K562 (cell line): ENCODE data around the gene CAMSAP2. TPM values are rescaled to one million over a fixed set of nuclear protein-coding genes. Genes with fewer than 3 reads are reported as not detected.

Experiments used
- ETV6 ChIP-seq, 3 experiments: fragments of 150-350 bp in 1 of 3; sonication (generic) in 1 of 3; formaldehyde crosslinking in 1 of 3; IDR thresholded peaks; 2 replicates each; pipeline versions ENCODE4 v1.6.1 to v1.8.0; 2014 to 2022; ENCODE audit warnings: borderline replicate concordance in 2 of 3, low read depth in 2 of 3, antibody characterized with exemption in 1 of 3, low read length in 1 of 3, mild to moderate bottlenecking in 1 of 3, missing genetic modification reagents in 1 of 3
- HIVEP1 ChIP-seq: fragments of 250-450 bp; sonication (Bioruptor Pico); IDR thresholded peaks from 2 replicates; pipeline ENCODE4 v1.4.0; 2020; ENCODE audit warnings: mild to moderate bottlenecking
- PML ChIP-seq: IDR thresholded peaks from 2 replicates; pipeline ENCODE4 v1.6.1; 2012; ENCODE audit warnings: low read length, inconsistent platforms
- TEAD4 ChIP-seq, 2 experiments: sonication (generic) in 1 of 2; formaldehyde crosslinking in 1 of 2; IDR thresholded peaks; 2 replicates each; pipeline versions ENCODE4 v1.6.1 to v1.8.0; 2012 to 2022; ENCODE audit warnings: borderline replicate concordance in 1 of 2, inconsistent platforms in 1 of 2, low read length in 1 of 2, mild to moderate bottlenecking in 1 of 2, missing genetic modification reagents in 1 of 2
- ZNF224 ChIP-seq: sonication (generic); formaldehyde crosslinking; IDR thresholded peaks from 2 replicates; pipeline ENCODE4 v1.8.0; 2022; ENCODE audit warnings: mild to moderate bottlenecking, missing genetic modification reagents
- polyA plus RNA-seq, 8 experiments: library from polyadenylated mRNA; depleted of rRNA in 4 of 8; stranded (reverse) in 5 of 8; unstranded in 3 of 8; fragments of >200 nt; fragmentation: Nextera tagmentation in 2 of 8; fragmentation: Illumina TruSeq in 1 of 8; extraction: Ambion mirVana in 2 of 8; extraction: Trizol in 1 of 8; gene quantifications; 2 replicates each; pipeline versions ENCODE4 v1.2.1 to v1.2.3, GENCODE V29; 2011 to 2014; ENCODE audit warnings: inconsistent platforms in 1 of 8, missing spikeins in 1 of 8
- total RNA-seq, 7 experiments: library from RNA; depleted of rRNA in 6 of 7; stranded (reverse); fragments of >200 nt in 6 of 7; fragmentation: Illumina TruSeq in 2 of 7; extraction: Trizol in 2 of 7; gene quantifications; 2 replicates each; pipeline versions ENCODE4 v1.2.1 to v1.2.3, GENCODE V29; 2011 to 2021; ENCODE audit warnings: low replicate concordance in 1 of 7
- TF ChIP-seq, protein P1 (sequence below): sonication (generic); formaldehyde crosslinking; IDR thresholded peaks from 2 replicates; pipeline ENCODE4 v1.4.0; 2020; ENCODE audit warnings: mild to moderate bottlenecking, missing genetic modification reagents
- TF ChIP-seq, protein P2 (sequence below): fragments of 250-450 bp; sonication (Bioruptor Pico); IDR thresholded peaks from 2 replicates; pipeline ENCODE4 v1.5.0; 2021; ENCODE audit warnings: mild to moderate bottlenecking, moderate library complexity
- TF ChIP-seq, protein P3 (sequence below): fragments of 450-650 bp; IDR thresholded peaks from 2 replicates; pipeline ENCODE4 v1.6.1; 2016; ENCODE audit warnings: mild to moderate bottlenecking, moderate library complexity

CAMSAP2 gene
- total and polyA plus RNA-seq, 9 of the 15 experiments (the other 6 are each of a cell fraction or from before 2014, with no cell fraction given): 1.4 to 7.5 (median 2.7) TPM

DNA sequence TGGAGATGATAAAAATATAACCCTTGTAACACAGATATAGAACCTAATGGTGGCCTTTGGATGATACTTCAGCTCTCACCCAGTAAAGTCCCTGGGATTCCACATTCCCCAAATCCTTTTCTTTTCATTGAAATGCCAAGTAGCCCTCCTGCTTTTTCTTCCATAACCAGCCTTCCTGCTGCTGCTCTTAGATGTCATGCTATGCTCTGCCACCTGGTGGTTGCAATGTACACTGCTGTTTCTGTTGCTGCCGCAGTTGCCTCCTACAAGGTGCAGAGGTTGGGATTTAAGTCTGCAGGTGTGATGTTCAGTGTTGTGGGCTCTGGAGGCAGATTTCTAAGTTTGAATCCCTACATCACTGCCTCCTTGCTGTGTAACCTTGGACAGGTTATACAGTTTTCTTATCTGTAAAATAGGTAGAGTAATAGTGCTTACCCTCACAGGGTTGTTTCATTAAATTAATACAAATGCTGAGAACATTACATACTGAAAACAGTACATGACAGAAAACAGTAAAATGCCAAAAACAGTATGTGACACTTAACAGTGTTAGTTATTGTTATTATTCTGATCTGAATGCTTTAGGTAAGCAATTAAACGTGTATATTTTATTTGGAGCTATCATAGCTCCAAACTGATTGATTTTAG is 64.3 kb downstream of the CAMSAP2 start (continued):
- TF ChIP-seq TEAD4 (IDR thresholded peaks at IDR 0.05; ENCODE audit: low read length) (peak; percentile 80), TEAD4 (CRISPR knock-in tag; IDR thresholded peaks at IDR 0.05; ENCODE audit: borderline replicate concordance) (peak; percentile 36; the same call in 1 of the 2 replicates), ETV6 (IDR thresholded peaks at IDR 0.05; ENCODE audit: borderline replicate concordance in 1 of 2, low read depth in 2 of 2, low read length in 1 of 2) (no peak), ETV6 (CRISPR knock-in tag; IDR thresholded peaks at IDR 0.05; ENCODE audit: borderline replicate concordance) (0 out of 2 replicates have a peak, but pooled peaks have one; percentile 71), ZNF224 (CRISPR knock-in tag) (no peak), PML (0 out of 2 replicates have a peak, but pooled peaks have one; percentile 19), HIVEP1 (CRISPR knock-in tag) (no peak)
- TF ChIP-seq, protein P1, sequence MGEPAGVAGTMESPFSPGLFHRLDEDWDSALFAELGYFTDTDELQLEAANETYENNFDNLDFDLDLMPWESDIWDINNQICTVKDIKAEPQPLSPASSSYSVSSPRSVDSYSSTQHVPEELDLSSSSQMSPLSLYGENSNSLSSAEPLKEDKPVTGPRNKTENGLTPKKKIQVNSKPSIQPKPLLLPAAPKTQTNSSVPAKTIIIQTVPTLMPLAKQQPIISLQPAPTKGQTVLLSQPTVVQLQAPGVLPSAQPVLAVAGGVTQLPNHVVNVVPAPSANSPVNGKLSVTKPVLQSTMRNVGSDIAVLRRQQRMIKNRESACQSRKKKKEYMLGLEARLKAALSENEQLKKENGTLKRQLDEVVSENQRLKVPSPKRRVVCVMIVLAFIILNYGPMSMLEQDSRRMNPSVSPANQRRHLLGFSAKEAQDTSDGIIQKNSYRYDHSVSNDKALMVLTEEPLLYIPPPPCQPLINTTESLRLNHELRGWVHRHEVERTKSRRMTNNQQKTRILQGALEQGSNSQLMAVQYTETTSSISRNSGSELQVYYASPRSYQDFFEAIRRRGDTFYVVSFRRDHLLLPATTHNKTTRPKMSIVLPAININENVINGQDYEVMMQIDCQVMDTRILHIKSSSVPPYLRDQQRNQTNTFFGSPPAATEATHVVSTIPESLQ (CRISPR knock-in tag): no peak
- TF ChIP-seq, protein P2, sequence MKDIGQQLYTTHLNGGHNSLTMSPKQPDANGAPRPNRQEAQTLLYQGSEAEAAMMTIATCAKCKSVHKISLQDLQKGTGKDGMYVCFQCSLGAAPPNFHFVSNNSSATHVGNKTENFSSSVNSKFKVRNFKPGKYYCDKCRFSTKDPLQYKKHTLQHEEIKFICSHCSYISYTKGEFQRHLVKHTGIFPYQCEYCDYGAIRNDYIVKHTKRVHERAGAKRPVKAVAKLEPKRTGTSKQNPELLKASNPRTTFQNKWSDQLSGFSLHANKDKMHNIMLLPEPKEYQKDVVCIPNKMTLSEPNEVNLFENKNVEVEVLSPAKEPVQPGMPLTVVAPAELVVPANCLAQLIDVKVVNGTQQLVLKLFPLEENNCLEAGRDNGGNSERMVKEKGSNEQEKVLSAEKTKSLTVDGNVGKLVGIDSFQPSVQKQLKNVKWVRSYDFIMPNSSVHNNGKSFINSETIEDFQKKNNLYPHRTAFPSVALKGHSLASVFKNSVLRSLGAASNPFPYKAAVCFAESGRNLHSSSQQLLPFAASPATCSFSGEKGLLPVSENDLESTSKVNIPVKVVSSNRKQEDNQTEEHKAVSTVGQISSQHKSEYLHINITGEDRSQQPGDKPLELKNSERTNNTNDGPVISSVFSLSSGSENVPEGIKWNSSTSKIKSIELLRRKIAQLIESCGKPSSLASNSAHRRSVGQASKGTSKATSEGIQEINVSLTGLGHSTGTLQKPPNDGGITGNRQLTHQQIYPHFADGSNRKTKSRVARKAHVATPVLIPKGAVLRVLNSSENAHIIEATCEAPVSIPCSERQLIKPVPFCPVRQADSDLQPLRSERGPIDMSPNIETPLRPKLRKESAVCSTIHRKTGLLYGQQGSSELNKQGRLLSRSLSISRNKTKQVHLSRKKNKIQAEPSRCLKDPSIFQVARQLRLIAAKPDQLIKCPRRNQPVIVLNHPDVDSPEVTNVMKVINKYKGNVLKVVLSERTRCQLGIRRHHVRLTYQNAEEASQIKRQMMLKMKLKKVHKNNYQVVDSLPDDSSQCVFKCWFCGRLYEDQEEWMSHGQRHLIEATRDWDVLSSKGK (CRISPR knock-in tag): no peak
- TF ChIP-seq, protein P3, sequence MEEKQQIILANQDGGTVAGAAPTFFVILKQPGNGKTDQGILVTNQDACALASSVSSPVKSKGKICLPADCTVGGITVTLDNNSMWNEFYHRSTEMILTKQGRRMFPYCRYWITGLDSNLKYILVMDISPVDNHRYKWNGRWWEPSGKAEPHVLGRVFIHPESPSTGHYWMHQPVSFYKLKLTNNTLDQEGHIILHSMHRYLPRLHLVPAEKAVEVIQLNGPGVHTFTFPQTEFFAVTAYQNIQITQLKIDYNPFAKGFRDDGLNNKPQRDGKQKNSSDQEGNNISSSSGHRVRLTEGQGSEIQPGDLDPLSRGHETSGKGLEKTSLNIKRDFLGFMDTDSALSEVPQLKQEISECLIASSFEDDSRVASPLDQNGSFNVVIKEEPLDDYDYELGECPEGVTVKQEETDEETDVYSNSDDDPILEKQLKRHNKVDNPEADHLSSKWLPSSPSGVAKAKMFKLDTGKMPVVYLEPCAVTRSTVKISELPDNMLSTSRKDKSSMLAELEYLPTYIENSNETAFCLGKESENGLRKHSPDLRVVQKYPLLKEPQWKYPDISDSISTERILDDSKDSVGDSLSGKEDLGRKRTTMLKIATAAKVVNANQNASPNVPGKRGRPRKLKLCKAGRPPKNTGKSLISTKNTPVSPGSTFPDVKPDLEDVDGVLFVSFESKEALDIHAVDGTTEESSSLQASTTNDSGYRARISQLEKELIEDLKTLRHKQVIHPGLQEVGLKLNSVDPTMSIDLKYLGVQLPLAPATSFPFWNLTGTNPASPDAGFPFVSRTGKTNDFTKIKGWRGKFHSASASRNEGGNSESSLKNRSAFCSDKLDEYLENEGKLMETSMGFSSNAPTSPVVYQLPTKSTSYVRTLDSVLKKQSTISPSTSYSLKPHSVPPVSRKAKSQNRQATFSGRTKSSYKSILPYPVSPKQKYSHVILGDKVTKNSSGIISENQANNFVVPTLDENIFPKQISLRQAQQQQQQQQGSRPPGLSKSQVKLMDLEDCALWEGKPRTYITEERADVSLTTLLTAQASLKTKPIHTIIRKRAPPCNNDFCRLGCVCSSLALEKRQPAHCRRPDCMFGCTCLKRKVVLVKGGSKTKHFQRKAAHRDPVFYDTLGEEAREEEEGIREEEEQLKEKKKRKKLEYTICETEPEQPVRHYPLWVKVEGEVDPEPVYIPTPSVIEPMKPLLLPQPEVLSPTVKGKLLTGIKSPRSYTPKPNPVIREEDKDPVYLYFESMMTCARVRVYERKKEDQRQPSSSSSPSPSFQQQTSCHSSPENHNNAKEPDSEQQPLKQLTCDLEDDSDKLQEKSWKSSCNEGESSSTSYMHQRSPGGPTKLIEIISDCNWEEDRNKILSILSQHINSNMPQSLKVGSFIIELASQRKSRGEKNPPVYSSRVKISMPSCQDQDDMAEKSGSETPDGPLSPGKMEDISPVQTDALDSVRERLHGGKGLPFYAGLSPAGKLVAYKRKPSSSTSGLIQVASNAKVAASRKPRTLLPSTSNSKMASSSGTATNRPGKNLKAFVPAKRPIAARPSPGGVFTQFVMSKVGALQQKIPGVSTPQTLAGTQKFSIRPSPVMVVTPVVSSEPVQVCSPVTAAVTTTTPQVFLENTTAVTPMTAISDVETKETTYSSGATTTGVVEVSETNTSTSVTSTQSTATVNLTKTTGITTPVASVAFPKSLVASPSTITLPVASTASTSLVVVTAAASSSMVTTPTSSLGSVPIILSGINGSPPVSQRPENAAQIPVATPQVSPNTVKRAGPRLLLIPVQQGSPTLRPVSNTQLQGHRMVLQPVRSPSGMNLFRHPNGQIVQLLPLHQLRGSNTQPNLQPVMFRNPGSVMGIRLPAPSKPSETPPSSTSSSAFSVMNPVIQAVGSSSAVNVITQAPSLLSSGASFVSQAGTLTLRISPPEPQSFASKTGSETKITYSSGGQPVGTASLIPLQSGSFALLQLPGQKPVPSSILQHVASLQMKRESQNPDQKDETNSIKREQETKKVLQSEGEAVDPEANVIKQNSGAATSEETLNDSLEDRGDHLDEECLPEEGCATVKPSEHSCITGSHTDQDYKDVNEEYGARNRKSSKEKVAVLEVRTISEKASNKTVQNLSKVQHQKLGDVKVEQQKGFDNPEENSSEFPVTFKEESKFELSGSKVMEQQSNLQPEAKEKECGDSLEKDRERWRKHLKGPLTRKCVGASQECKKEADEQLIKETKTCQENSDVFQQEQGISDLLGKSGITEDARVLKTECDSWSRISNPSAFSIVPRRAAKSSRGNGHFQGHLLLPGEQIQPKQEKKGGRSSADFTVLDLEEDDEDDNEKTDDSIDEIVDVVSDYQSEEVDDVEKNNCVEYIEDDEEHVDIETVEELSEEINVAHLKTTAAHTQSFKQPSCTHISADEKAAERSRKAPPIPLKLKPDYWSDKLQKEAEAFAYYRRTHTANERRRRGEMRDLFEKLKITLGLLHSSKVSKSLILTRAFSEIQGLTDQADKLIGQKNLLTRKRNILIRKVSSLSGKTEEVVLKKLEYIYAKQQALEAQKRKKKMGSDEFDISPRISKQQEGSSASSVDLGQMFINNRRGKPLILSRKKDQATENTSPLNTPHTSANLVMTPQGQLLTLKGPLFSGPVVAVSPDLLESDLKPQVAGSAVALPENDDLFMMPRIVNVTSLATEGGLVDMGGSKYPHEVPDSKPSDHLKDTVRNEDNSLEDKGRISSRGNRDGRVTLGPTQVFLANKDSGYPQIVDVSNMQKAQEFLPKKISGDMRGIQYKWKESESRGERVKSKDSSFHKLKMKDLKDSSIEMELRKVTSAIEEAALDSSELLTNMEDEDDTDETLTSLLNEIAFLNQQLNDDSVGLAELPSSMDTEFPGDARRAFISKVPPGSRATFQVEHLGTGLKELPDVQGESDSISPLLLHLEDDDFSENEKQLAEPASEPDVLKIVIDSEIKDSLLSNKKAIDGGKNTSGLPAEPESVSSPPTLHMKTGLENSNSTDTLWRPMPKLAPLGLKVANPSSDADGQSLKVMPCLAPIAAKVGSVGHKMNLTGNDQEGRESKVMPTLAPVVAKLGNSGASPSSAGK: no peak
